Right lobe of liver (tissue), 4 donors: Measurements from ENCODE around the gene SLC29A2.

Source experiments
- POLR2A ChIP-seq: fragments of 450-650 bp; IDR thresholded peaks from one replicate; pipeline ENCODE4 v1.6.1; 2017; ENCODE audit warnings: antibody characterized with exemption, mild to moderate bottlenecking
- TF ChIP-seq, protein P1 (sequence below), 4 donors: fragments of 200-600 bp in 3 of 4; fragments of 450-650 bp in 1 of 4; IDR thresholded peaks; one replicate each; pipeline versions ENCODE4 v1.5.1 to v1.8.0; 2016 to 2022; ENCODE audit warnings: antibody characterized with exemption in 4 of 4, mild to moderate bottlenecking in 2 of 4
- donor health status: DM: no; HTN: no; CAD: no.
- donor health status: DM: no; HTN: no; CAD: no.
- donor health status: DM: no; HTN: yes; CAD: no.

DNA sequence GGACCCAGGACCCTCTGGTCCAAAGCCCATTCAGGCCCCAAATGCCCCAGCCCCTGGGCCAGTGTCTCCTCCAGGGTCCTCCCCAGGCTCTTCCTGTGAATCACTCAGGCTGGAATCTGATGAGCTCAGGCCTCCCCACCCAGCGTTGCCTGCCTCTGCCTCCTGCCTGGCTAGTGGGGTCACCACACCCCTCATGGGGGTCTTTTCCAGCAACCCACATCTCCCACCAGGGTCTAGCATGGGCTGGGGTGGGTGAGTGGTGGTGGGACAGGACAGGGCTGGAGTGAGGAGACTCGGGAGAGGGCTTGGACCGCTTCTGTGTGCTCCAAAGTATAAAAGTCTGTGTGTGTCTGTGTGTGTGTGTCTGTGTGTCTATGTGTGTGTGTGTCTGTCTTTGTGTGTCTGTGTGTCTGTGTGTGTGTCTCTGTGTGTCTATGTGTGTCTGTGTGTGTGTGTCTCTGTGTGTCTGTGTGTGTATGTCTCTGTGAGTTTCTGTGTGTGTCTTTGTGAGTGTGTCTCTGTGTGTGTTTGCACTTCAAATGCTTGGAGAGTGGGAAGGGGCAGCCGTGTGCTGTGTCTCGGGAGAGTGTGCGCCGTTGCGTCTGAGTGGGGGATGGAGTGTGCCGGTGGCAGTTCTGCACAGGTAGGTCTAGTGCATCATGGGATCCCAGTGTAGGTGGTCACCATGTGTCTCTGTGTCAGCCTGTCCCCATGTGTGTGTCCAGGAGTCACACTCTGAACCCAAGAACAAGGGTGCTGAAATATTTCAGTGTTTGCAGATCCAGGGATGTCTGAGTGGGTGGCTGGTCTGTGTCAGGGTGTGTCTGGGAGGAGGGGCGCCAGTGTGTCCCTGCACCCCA lies 44.2 kb downstream of the SLC29A2 start:
- TF ChIP-seq, protein P1, sequence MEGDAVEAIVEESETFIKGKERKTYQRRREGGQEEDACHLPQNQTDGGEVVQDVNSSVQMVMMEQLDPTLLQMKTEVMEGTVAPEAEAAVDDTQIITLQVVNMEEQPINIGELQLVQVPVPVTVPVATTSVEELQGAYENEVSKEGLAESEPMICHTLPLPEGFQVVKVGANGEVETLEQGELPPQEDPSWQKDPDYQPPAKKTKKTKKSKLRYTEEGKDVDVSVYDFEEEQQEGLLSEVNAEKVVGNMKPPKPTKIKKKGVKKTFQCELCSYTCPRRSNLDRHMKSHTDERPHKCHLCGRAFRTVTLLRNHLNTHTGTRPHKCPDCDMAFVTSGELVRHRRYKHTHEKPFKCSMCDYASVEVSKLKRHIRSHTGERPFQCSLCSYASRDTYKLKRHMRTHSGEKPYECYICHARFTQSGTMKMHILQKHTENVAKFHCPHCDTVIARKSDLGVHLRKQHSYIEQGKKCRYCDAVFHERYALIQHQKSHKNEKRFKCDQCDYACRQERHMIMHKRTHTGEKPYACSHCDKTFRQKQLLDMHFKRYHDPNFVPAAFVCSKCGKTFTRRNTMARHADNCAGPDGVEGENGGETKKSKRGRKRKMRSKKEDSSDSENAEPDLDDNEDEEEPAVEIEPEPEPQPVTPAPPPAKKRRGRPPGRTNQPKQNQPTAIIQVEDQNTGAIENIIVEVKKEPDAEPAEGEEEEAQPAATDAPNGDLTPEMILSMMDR (IDR thresholded peaks at IDR 0.05), result no peak
- TF ChIP-seq POLR2A, result no peak
